Suprapubic skin (tissue), 4 donors: ENCODE data around the gene PFKFB3. TPM values are rescaled to one million over a fixed set of nuclear protein-coding genes. Genes with fewer than 3 reads are reported as not detected.

ENCODE experiments used
- DNase-seq, 2 donors: peaks; one replicate each; pipeline ENCODE4 v3.0.0-alpha.2; 2019; ENCODE audit warnings: low spot score in 2 of 2
- H3K27ac ChIP-seq: fragments of 200-600 bp; sonication (generic); one replicate; pipeline ENCODE4 v1.5.1; 2019
- H3K27me3 ChIP-seq: fragments of 200-600 bp; sonication (generic); one replicate; pipeline ENCODE4 v1.5.1; 2019
- H3K36me3 ChIP-seq: fragments of 200-600 bp; sonication (generic); one replicate; pipeline ENCODE4 v1.5.1; 2019
- H3K4me1 ChIP-seq: fragments of 200-600 bp; sonication (generic); one replicate; pipeline ENCODE4 v1.5.1; 2019
- H3K4me3 ChIP-seq: fragments of 200-600 bp; sonication (generic); one replicate; pipeline ENCODE4 v1.5.1; 2019; ENCODE audit warnings: mild to moderate bottlenecking
- H3K9me3 ChIP-seq: fragments of 200-600 bp; sonication (generic); one replicate; pipeline ENCODE4 v1.5.1; 2019
- EP300 ChIP-seq: sonication (generic); formaldehyde crosslinking; IDR thresholded peaks from one replicate; pipeline ENCODE4 v1.6.1; 2017; ENCODE audit warnings: antibody characterized with exemption
- POLR2A ChIP-seq, 2 donors: fragments of 450-650 bp; IDR thresholded peaks; one replicate each; pipeline ENCODE4 v1.6.1; 2017; ENCODE audit warnings: antibody characterized with exemption in 2 of 2, mild to moderate bottlenecking in 2 of 2, moderate library complexity in 2 of 2
- POLR2AphosphoS5 ChIP-seq, 3 donors: sonication (generic); formaldehyde crosslinking; IDR thresholded peaks; one replicate each; pipeline ENCODE4 v1.6.1; 2017; ENCODE audit warnings: antibody characterized with exemption in 3 of 3
- WGBS: methylation state at CpG from one replicate; pipeline ENCODE4 v1.1.5; 2018; 5-methylcytosine and 5-hydroxymethylcytosine counted together
- total RNA-seq, 4 donors: library from RNA; depleted of rRNA; stranded (reverse); fragments of >200 nt; gene quantifications; one replicate each; pipeline ENCODE4 v1.1.0, GENCODE V29; 2016
- TF ChIP-seq, protein P1 (sequence below), 2 donors: fragments of 200-600 bp in 1 of 2; fragments of 450-650 bp in 1 of 2; sonication (generic) in 1 of 2; IDR thresholded peaks; one replicate each; pipeline ENCODE4 v1.5.1; 2016 to 2019; ENCODE audit warnings: antibody characterized with exemption in 2 of 2, mild to moderate bottlenecking in 1 of 2, moderate library complexity in 1 of 2

The PFKFB3 gene
- total RNA-seq, 4 donors from 2014 or later, result 40.1 to 115 (median 52.2) TPM

DNA sequence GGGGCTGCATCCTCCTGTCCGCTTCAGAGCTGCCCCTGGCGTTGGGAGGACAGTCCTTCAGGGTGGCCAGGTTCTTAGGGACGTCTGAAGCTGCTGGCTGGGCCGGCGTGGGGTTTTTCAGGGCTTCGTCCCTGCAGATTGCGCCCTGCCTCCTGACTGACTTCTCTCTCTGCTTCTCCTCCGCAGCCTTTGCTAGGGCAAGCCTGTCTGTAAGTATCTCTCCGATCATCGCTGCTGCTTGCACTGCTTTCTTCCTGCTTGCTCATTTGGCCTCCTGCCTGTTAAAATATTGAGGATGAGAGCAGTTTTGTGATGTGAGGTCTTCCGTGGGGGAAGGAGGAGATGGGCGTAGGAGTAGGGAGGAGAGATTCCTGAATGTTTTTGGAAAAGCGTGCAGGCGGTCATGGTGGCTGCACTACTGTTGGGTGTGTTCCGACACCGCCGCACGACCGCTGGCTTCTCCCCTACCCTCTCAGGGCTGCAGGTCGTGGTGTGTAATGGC, 25.3 kb downstream of the PFKFB3 start:
- Histone ChIP-seq H3K9me3 (no peaks in the 10 kb centered on the region), H3K4me3 (no peak overlapping the region), H3K27me3 (no peaks in the 10 kb centered on the region), H3K36me3 (peaks cover 98% of the 10 kb centered on the region), H3K4me1 (no peaks in the 10 kb centered on the region), H3K27ac (no peak overlapping the region)
- no peak for DNase-seq
- TF ChIP-seq POLR2AphosphoS5 (IDR thresholded peaks at IDR 0.05) (no peak), POLR2A (IDR thresholded peaks at IDR 0.05) (no peak), EP300 (no peak)
- TF ChIP-seq, protein P1, sequence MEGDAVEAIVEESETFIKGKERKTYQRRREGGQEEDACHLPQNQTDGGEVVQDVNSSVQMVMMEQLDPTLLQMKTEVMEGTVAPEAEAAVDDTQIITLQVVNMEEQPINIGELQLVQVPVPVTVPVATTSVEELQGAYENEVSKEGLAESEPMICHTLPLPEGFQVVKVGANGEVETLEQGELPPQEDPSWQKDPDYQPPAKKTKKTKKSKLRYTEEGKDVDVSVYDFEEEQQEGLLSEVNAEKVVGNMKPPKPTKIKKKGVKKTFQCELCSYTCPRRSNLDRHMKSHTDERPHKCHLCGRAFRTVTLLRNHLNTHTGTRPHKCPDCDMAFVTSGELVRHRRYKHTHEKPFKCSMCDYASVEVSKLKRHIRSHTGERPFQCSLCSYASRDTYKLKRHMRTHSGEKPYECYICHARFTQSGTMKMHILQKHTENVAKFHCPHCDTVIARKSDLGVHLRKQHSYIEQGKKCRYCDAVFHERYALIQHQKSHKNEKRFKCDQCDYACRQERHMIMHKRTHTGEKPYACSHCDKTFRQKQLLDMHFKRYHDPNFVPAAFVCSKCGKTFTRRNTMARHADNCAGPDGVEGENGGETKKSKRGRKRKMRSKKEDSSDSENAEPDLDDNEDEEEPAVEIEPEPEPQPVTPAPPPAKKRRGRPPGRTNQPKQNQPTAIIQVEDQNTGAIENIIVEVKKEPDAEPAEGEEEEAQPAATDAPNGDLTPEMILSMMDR (IDR thresholded peaks at IDR 0.05), result no peak
- 83% methylated on average over 20 of the region's 20 CpGs for WGBS

DNA sequence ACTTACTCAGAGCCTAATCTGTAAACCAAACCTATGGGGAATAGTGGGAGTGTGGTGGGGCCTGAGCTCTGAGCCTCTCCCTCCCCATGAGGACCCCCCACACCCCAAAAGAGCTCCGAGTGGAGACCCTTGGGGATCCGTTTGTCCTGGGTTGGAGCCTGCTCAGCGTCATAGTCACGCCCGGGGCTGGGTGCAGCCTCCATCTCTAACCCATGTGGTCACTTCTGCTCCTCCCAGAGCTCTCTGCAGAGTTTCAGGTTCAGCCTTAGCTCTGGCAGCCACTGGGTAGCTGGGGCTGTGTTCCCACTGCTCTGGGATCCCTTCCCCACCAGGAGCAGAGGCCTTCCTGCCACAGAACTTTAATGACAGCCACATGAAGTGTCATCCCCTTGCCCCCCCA, 25.9 kb downstream of the PFKFB3 start:
- no peaks in the 10 kb centered on the region for H3K9me3 ChIP-seq
- no peak overlapping the region for H3K27ac ChIP-seq
- no peaks in the 10 kb centered on the region for H3K27me3 ChIP-seq
- H3K4me1 ChIP-seq, result no peaks in the 10 kb centered on the region
- no peak for DNase-seq
- no peak overlapping the region for H3K4me3 ChIP-seq
- TF ChIP-seq EP300, result no peak
- no peak for TF ChIP-seq POLR2AphosphoS5 (IDR thresholded peaks at IDR 0.05)
- no peak for TF ChIP-seq POLR2A (IDR thresholded peaks at IDR 0.05)
- TF ChIP-seq, protein P1 (IDR thresholded peaks at IDR 0.05), result no peak
- peaks cover 98% of the 10 kb centered on the region for H3K36me3 ChIP-seq
- no CpG with 5 or more reads among the region's 5 CpGs for WGBS

DNA sequence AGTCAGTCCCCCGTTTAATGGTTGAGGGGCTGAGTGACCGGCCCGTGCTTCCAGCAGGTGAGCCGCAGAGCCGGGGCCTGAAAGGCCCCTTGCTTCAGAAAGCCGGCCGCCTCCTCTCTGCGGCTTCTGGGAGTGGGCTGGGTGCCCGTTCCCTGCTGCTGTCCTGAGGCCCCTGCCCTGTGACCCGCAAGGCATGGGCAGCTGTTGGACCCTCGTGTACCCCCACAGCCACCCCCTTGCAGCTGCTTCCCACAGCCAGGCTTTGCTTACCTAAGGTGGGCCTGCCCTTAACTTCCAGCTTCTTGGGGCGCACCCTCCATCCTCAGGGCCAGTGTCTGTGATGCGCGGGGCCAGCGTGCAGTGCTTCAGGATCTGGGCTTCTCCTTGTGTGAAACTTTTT, 26.6 kb downstream of the PFKFB3 start:
- Histone ChIP-seq H3K27ac (no peak overlapping the region), H3K4me1 (no peaks in the 10 kb centered on the region), H3K27me3 (no peaks in the 10 kb centered on the region), H3K36me3 (peaks cover 98% of the 10 kb centered on the region), H3K9me3 (no peaks in the 10 kb centered on the region), H3K4me3 (no peak overlapping the region)
- TF ChIP-seq EP300 (no peak), POLR2AphosphoS5 (IDR thresholded peaks at IDR 0.05) (no peak), POLR2A (IDR thresholded peaks at IDR 0.05) (no peak)
- TF ChIP-seq, protein P1 (IDR thresholded peaks at IDR 0.05), result no peak
- no peak for DNase-seq
- WGBS, result 84% methylated on average over 10 of the region's 15 CpGs

DNA sequence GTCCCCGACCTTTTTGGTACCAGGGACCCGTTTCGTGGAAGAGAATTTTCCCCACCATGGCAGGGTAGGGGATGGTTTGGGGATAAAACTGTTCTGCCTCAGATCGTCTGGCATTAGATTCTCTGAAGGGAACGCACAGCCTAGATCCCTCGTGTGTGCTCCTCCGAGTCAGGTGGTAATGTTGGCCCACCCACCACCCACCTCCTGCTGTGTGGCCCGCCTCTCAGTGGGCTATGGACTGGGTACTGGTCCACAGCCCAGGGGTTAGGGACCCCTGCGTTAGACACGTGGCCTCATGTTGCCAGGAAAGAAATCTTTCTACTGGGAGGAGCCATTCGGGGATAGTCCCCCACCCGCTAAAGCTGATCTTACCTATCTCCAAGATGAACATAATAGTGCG, 27.0 kb downstream of the PFKFB3 start:
- no peak for DNase-seq
- Histone ChIP-seq H3K9me3 (no peaks in the 10 kb centered on the region), H3K4me3 (no peak overlapping the region), H3K36me3 (peaks cover 98% of the 10 kb centered on the region), H3K4me1 (no peaks in the 10 kb centered on the region), H3K27me3 (no peaks in the 10 kb centered on the region), H3K27ac (no peak overlapping the region)
- TF ChIP-seq, protein P1 (IDR thresholded peaks at IDR 0.05), result no peak
- no peak for TF ChIP-seq EP300
- no peak for TF ChIP-seq POLR2A (IDR thresholded peaks at IDR 0.05)
- TF ChIP-seq POLR2AphosphoS5 (IDR thresholded peaks at IDR 0.05), result no peak
- whole genome bisulfite sequencing, result 98% methylated on average over 13 of the region's 13 CpGs

DNA sequence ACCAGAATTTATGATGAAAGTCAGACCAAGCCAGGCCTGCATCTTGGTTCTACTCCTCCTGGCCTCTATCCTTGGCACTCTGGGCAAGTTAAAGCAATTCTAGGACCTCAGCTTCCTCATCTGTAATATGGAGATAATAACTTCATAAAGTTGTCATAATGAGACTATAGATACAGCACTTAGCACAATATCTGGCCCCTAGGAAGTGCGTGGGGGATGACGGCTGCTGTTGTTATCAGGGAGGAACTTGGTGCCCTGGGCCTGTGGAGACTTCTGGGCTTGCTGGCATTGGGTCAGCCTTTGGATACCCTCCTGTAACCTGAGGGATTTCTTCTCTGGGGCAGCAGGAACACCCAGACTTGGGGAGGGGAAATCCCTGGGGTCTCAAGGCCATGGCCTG, 27.6 kb downstream of the PFKFB3 start:
- Histone ChIP-seq H3K4me1 (no peaks in the 10 kb centered on the region), H3K27me3 (no peaks in the 10 kb centered on the region), H3K27ac (no peak overlapping the region), H3K36me3 (peaks cover 96% of the 10 kb centered on the region), H3K4me3 (no peak overlapping the region), H3K9me3 (no peaks in the 10 kb centered on the region)
- TF ChIP-seq EP300, result no peak
- TF ChIP-seq POLR2A (IDR thresholded peaks at IDR 0.05), result no peak
- TF ChIP-seq, protein P1 (IDR thresholded peaks at IDR 0.05), result no peak
- TF ChIP-seq POLR2AphosphoS5 (IDR thresholded peaks at IDR 0.05), result no peak
- WGBS, result 76% methylated on average over 2 of the region's 2 CpGs
- DNase-seq, result no peak
